ENCODE data around the gene SLC5A2. TPM values are rescaled to one million over a fixed set of nuclear protein-coding genes. Genes with fewer than 3 reads are reported as not detected.
A peak's percentile ranks its signal among the peaks of the same experiment; 100 is the strongest.

SLC5A2 gene
- total RNA-seq, 1 donor from 2014 or later: not detected

GRCh38 chr16:31470615-31471014, 12.3 kb upstream of the SLC5A2 start:
- Mint-ChIP-seq H3K27ac (ENCODE audit: unreplicated experiment) (no peak overlapping the region), H3K36me3 (ENCODE audit: unreplicated experiment) (peaks cover 4% of the 10 kb centered on the region), H3K4me3 (ENCODE audit: unreplicated experiment) (peak overlapping the region; percentile 85), H3K27me3 (ENCODE audit: unreplicated experiment) (peaks cover 17% of the 10 kb centered on the region), H3K4me1 (ENCODE audit: low read depth, unreplicated experiment) (peaks cover 8% of the 10 kb centered on the region), H3K9me3 (ENCODE audit: unreplicated experiment) (peaks cover 7% of the 10 kb centered on the region)
- DNase-seq: no peak
- no peak for TF ChIP-seq CTCF (IDR thresholded peaks at IDR 0.05; ENCODE audit: partially characterized antibody, unreplicated experiment)

GRCh38 chr16:31471241-31471874, 11.6 kb upstream of the SLC5A2 start:
- no peak for TF ChIP-seq CTCF (IDR thresholded peaks at IDR 0.05; ENCODE audit: partially characterized antibody, unreplicated experiment)
- no peak for DNase-seq
- H3K9me3 Mint-ChIP-seq (ENCODE audit: unreplicated experiment): peaks cover 7% of the 10 kb centered on the region
- H3K36me3 Mint-ChIP-seq (ENCODE audit: unreplicated experiment): peaks cover 4% of the 10 kb centered on the region
- H3K27me3 Mint-ChIP-seq (ENCODE audit: unreplicated experiment): peaks cover 21% of the 10 kb centered on the region
- peaks cover 8% of the 10 kb centered on the region for H3K4me1 Mint-ChIP-seq (ENCODE audit: low read depth, unreplicated experiment)
- H3K4me3 Mint-ChIP-seq (ENCODE audit: unreplicated experiment): peak overlapping the region; percentile 85
- peak overlapping the region; percentile 74 for H3K27ac Mint-ChIP-seq (ENCODE audit: unreplicated experiment)

GRCh38 chr16:31471875-31472708, 10.8 kb upstream of the SLC5A2 start, which contains the start of gene TGFB1I1:
Gene TGFB1I1 (plus strand): TSS chr16:31472152. CDS start chr16:31472189, 37 bp downstream.
- Mint-ChIP-seq H3K36me3 (ENCODE audit: unreplicated experiment) (peaks cover 4% of the 10 kb centered on the region), H3K4me3 (ENCODE audit: unreplicated experiment) (peak within 1 kb of the TSS; percentile 86), H3K27me3 (ENCODE audit: unreplicated experiment) (peaks cover 22% of the 10 kb centered on the region), H3K9me3 (ENCODE audit: unreplicated experiment) (peaks cover 7% of the 10 kb centered on the region), H3K4me1 (ENCODE audit: low read depth, unreplicated experiment) (peaks cover 8% of the 10 kb centered on the region), H3K27ac (ENCODE audit: unreplicated experiment) (peak within 1 kb of the TSS; percentile 74)
- TF ChIP-seq CTCF (IDR thresholded peaks at IDR 0.05; ENCODE audit: partially characterized antibody, unreplicated experiment): no peak
- peak; percentile 77 for DNase-seq

DNA sequence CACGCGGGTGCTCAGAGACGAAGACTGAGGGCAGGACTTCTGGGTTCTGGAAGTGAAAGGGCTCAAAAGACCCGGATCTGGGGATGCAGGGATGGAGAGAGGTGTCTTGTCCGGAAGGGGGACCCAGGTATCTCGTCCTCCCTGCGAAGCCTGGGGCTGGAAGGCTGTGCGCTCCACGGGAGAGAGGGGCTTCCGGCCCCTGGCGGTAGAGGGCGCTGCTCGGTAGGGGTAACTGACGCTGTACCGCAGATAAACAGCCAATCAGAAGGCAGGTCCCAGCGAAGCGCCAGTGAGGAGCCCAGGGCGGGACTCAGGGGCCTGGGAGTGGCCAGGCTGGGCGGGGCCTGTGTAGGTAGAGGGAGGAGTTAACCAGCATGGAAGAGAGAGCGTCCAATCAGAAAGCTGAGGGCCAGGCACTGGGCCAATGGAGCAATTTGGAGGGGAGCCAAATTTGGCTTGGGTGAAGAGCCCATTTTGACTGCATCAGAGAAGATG, 10.2 kb upstream of the SLC5A2 start:
- peak; percentile 73 for TF ChIP-seq CTCF (IDR thresholded peaks at IDR 0.05; ENCODE audit: partially characterized antibody, unreplicated experiment)
- peak; percentile 71 for DNase-seq
- Mint-ChIP-seq H3K36me3 (ENCODE audit: unreplicated experiment) (peaks cover 4% of the 10 kb centered on the region), H3K27me3 (ENCODE audit: unreplicated experiment) (peaks cover 22% of the 10 kb centered on the region), H3K4me1 (ENCODE audit: low read depth, unreplicated experiment) (peaks cover 8% of the 10 kb centered on the region), H3K27ac (ENCODE audit: unreplicated experiment) (no peak overlapping the region), H3K4me3 (ENCODE audit: unreplicated experiment) (peak overlapping the region; percentile 86), H3K9me3 (ENCODE audit: unreplicated experiment) (peaks cover 7% of the 10 kb centered on the region)
